NT2/D1 (cell line): ENCODE results near the gene CDK2AP2.

Experiments
- DNase-seq: peaks from one replicate; pipeline ENCODE4 v3.0.0-alpha.2; 2011; ENCODE audit warnings: low read depth, low spot score
- H3K27me3 ChIP-seq: 2 replicates; pipeline ENCODE4 v1.6.0; 2011; ENCODE audit warnings: mild to moderate bottlenecking; ENCODE audit not compliant: insufficient read length, insufficient read depth
- H3K36me3 ChIP-seq: 2 replicates; pipeline ENCODE4 v1.6.1; 2011; ENCODE audit warnings: mild to moderate bottlenecking, low read length, mixed read lengths; ENCODE audit not compliant: insufficient read depth, insufficient read length
- H3K4me1 ChIP-seq: 2 replicates; pipeline ENCODE4 v1.5.1; 2011; ENCODE audit not compliant: insufficient read depth, insufficient read length
- H3K4me3 ChIP-seq: 2 replicates; pipeline ENCODE4 v1.5.1; 2011; ENCODE audit warnings: low read depth; ENCODE audit not compliant: insufficient read length
- H3K9ac ChIP-seq: 2 replicates; pipeline ENCODE4 v1.6.0; 2011; ENCODE audit warnings: low read depth; ENCODE audit not compliant: insufficient read length
- H3K9me3 ChIP-seq: 2 replicates; pipeline ENCODE4 v1.5.1; 2011; ENCODE audit warnings: mild to moderate bottlenecking, low read length; ENCODE audit not compliant: insufficient read depth
- SUZ12 ChIP-seq: IDR thresholded peaks from 2 replicates; pipeline ENCODE4 v1.6.1; 2011; ENCODE audit not compliant: insufficient read length, insufficient read depth; ENCODE audit errors: extremely low read depth
- YY1 ChIP-seq: IDR thresholded peaks from 2 replicates; pipeline ENCODE4 v1.6.1; 2011; ENCODE audit not compliant: insufficient read length, insufficient read depth
- ZNF274 ChIP-seq: IDR thresholded peaks from 2 replicates; pipeline ENCODE4 v1.6.1; 2011; ENCODE audit warnings: mild to moderate bottlenecking, low read depth, low read length

CDK2AP2 gene

GRCh38 chr11:67465189-67465510 lies 42.8 kb downstream of the CDK2AP2 start:
- Histone ChIP-seq H3K9ac (peak overlapping the region; percentile 94), H3K4me3 (peak overlapping the region; percentile 81), H3K27me3 (no peaks in the 10 kb centered on the region), H3K4me1 (peaks cover 29% of the 10 kb centered on the region), H3K9me3 (no peaks in the 10 kb centered on the region), H3K36me3 (no peaks in the 10 kb centered on the region)
- TF ChIP-seq YY1 = no peak
- no peak for TF ChIP-seq SUZ12
- no peak for TF ChIP-seq ZNF274
- no peak for DNase-seq

GRCh38 chr11:67464411-67465188 lies 43.4 kb downstream of the CDK2AP2 start:
- peak; percentile 39 for TF ChIP-seq YY1
- no peak for TF ChIP-seq ZNF274
- no peak for TF ChIP-seq SUZ12
- no peaks in the 10 kb centered on the region for H3K36me3 ChIP-seq
- DNase-seq = peak; percentile 87
- H3K9me3 ChIP-seq = no peaks in the 10 kb centered on the region
- H3K27me3 ChIP-seq = no peaks in the 10 kb centered on the region
- H3K4me1 ChIP-seq = peaks cover 31% of the 10 kb centered on the region
- H3K4me3 ChIP-seq = peak overlapping the region; percentile 81
- H3K9ac ChIP-seq = peak overlapping the region; percentile 94

- TF ChIP-seq SUZ12 (no peak), ZNF274 (no peak), YY1 (no peak)
- Histone ChIP-seq H3K36me3 (no peaks in the 10 kb centered on the region), H3K4me1 (peaks cover 31% of the 10 kb centered on the region), H3K4me3 (peak overlapping the region; percentile 40), H3K9me3 (no peaks in the 10 kb centered on the region), H3K27me3 (no peaks in the 10 kb centered on the region), H3K9ac (peak overlapping the region; percentile 79)
- no peak for DNase-seq
These were observed 44.1 kb downstream of the CDK2AP2 start for GRCh38 chr11:67463680-67464410.

GRCh38 chr11:67463186-67463585 lies 44.8 kb downstream of the CDK2AP2 start:
- Histone ChIP-seq H3K4me3 (no peak overlapping the region), H3K27me3 (no peaks in the 10 kb centered on the region), H3K9ac (no peak overlapping the region), H3K36me3 (no peaks in the 10 kb centered on the region), H3K4me1 (peaks cover 29% of the 10 kb centered on the region), H3K9me3 (no peaks in the 10 kb centered on the region)
- no peak for DNase-seq
- TF ChIP-seq YY1 (no peak), SUZ12 (no peak), ZNF274 (no peak)

GRCh38 chr11:67458266-67458665 lies 49.7 kb downstream of the CDK2AP2 start:
- Histone ChIP-seq H3K4me1 (peaks cover 10% of the 10 kb centered on the region), H3K36me3 (no peaks in the 10 kb centered on the region), H3K27me3 (no peaks in the 10 kb centered on the region), H3K9ac (no peak overlapping the region), H3K9me3 (no peaks in the 10 kb centered on the region), H3K4me3 (no peak overlapping the region)
- DNase-seq = no peak
- TF ChIP-seq YY1 (no peak), ZNF274 (no peak), SUZ12 (no peak)

- Histone ChIP-seq H3K36me3 (no peaks in the 10 kb centered on the region), H3K4me3 (no peak overlapping the region), H3K9ac (no peak overlapping the region), H3K9me3 (no peaks in the 10 kb centered on the region), H3K4me1 (peaks cover 9% of the 10 kb centered on the region), H3K27me3 (no peaks in the 10 kb centered on the region)
- TF ChIP-seq SUZ12 = no peak
- no peak for TF ChIP-seq ZNF274
- no peak for TF ChIP-seq YY1
- DNase-seq = no peak
These were observed 50.5 kb downstream of the CDK2AP2 start for GRCh38 chr11:67457453-67457852.
